ENCODE data around the gene ARMC6. TPM values are rescaled to one million over a fixed set of nuclear protein-coding genes. Genes with fewer than 3 reads are reported as not detected.

The ARMC6 gene
- total and polyA plus RNA-seq, 2 donors (not counting 3 experiments of a cell fraction or from before 2014, with no cell fraction given): 33.9 to 44.7 TPM

DNA sequence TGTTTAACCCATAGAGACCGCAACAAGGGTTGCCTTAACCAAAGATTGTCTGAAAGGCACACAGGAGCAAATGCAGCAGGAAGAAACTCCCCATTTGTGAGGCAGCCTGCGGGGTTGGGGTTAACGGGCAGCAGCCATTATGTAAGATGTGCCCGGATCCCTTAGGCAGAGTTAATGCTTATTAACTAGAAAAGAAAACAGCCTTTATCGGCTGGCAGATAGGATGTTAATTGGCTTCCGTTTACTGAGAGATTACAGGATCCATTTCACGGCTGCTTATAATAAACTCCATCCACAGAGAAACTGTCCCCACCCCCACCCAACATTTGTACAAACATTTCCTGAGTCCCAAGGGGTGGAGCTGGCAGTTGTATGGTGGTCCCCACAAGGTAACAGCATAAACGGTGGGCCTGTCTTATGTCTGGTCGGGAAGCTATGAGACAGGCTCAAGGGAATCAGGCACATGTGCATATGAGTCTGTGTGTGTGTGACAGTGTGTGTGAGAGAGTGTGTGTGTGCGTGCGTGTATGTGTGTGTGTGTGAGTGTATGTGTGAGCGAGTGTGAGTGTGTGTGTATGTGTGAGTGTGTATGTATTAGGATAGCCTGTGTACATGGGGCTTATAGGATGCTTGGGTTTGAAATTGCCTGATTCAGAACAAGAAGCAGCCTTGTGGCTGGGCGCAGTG is 40.9 kb downstream of the ARMC6 start:
- peak; percentile 33 for FAIRE-seq
- CTCF ChIA-PET: interaction anchor here (0.9 to 1.0 kb wide), 2 partner anchors 15 to 61 kb away, joined by 4 to 5 read pairs; no protein-coding TSS in a partner anchor

More for the DNA sequence above, 40.9 kb downstream of the ARMC6 start:
- Histone ChIP-seq H3K9ac (replicated peaks; ENCODE audit: extremely low read depth, insufficient read depth, low read length) (no peak overlapping the region), H3K4me3 (replicated peaks in 1 of 3; ENCODE audit: insufficient read depth in 1 of 3, low read depth in 1 of 3, low read length in 3 of 3) (no peak overlapping the region), H3K27me3 (ENCODE audit: control insufficient read depth in 2 of 2, insufficient read depth in 2 of 2, low read length in 2 of 2) (no peaks in the 10 kb centered on the region), H3K36me3 (ENCODE audit: control insufficient read depth in 2 of 2, extremely low read depth in 1 of 2, insufficient read depth in 2 of 2, low read length in 2 of 2) (no peaks in the 10 kb centered on the region), H3K9me1 (replicated peaks; ENCODE audit: control insufficient read depth, extremely low read depth, insufficient read depth, low read length) (no peaks in the 10 kb centered on the region), H3K4me2 (ENCODE audit: insufficient read depth, low read length) (no peak overlapping the region), H3K79me2 (ENCODE audit: control insufficient read depth, insufficient read depth, low read length) (no peaks in the 10 kb centered on the region), H3K4me1 (ENCODE audit: control insufficient read depth, extremely low read depth, insufficient read depth, low read length) (no peaks in the 10 kb centered on the region), H3K9me3 (replicated peaks; ENCODE audit: control insufficient read depth, insufficient read depth, low read length) (no peaks in the 10 kb centered on the region), H2AFZ (ENCODE audit: low read depth, low read length) (no peak overlapping the region), H4K20me1 (replicated peaks; ENCODE audit: control insufficient read depth, extremely low read depth, insufficient read depth, low read length) (no peaks in the 10 kb centered on the region), H3K27ac (ENCODE audit: insufficient read depth, low read depth, low read length) (no peak overlapping the region)
- no peak for TF ChIP-seq GATA2 (IDR thresholded peaks at IDR 0.05; ENCODE audit: insufficient read depth, insufficient read length, low read depth, low read length)
- TF ChIP-seq EZH2 (IDR thresholded peaks at IDR 0.05; ENCODE audit: borderline replicate concordance, low read depth, low read length, severe bottlenecking): no peak
- TF ChIP-seq, protein P1, sequence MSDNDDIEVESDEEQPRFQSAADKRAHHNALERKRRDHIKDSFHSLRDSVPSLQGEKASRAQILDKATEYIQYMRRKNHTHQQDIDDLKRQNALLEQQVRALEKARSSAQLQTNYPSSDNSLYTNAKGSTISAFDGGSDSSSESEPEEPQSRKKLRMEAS (IDR thresholded peaks at IDR 0.05; ENCODE audit: insufficient read depth, insufficient read length): no peak
- TF ChIP-seq FOS (IDR thresholded peaks at IDR 0.05; ENCODE audit: borderline replicate concordance, insufficient read depth, low read length): no peak
- TF ChIP-seq, protein P2, sequence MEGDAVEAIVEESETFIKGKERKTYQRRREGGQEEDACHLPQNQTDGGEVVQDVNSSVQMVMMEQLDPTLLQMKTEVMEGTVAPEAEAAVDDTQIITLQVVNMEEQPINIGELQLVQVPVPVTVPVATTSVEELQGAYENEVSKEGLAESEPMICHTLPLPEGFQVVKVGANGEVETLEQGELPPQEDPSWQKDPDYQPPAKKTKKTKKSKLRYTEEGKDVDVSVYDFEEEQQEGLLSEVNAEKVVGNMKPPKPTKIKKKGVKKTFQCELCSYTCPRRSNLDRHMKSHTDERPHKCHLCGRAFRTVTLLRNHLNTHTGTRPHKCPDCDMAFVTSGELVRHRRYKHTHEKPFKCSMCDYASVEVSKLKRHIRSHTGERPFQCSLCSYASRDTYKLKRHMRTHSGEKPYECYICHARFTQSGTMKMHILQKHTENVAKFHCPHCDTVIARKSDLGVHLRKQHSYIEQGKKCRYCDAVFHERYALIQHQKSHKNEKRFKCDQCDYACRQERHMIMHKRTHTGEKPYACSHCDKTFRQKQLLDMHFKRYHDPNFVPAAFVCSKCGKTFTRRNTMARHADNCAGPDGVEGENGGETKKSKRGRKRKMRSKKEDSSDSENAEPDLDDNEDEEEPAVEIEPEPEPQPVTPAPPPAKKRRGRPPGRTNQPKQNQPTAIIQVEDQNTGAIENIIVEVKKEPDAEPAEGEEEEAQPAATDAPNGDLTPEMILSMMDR (IDR thresholded peaks at IDR 0.05; ENCODE audit: extremely low read depth in 1 of 2, insufficient read depth in 1 of 2, low read depth in 1 of 2, low read length in 2 of 2): no peak
- TF ChIP-seq POLR2A (IDR thresholded peaks at IDR 0.05; ENCODE audit: low read depth, low read length): no peak
- no peak for TF ChIP-seq POLR2AphosphoS5 (IDR thresholded peaks at IDR 0.05; ENCODE audit: insufficient read depth, low read depth, low read length)
- no peak for TF ChIP-seq JUN (IDR thresholded peaks at IDR 0.05; ENCODE audit: borderline replicate concordance, insufficient read depth, insufficient read length, low read depth)
- no peak for TF ChIP-seq MYC (IDR thresholded peaks at IDR 0.05; ENCODE audit: low read depth, low read length)
- no peak for DNase-seq (ENCODE audit: low read depth, low spot score)
- intact Hi-C loops (cut with micrococcal nuclease): no loop called here
- POLR2A ChIA-PET: no interaction called here
- dilution Hi-C loops (cut with MboI; ENCODE audit: extremely low pct_ligation_motif_present, low sequenced_read_pairs): no loop called here
- no TSS peak for BruUV-seq (replicated peaks)

All from endothelial cell of umbilical vein (primary cell).